PFSK-1 (cell line): ENCODE results near the gene RASSF3.

Experiments
- POLR2AphosphoS5 ChIP-seq: IDR thresholded peaks from 2 replicates; pipeline ENCODE4 v1.6.1; 2012; ENCODE audit warnings: low read depth, mild to moderate bottlenecking, control low read depth, low read length, moderate library complexity
- REST ChIP-seq, 2 experiments: IDR thresholded peaks; 2 replicates each; pipeline versions ENCODE4 v1.6.1 to v1.8.0; 2011 to 2012; ENCODE audit warnings: low read depth in 2 of 2, low read length in 2 of 2, control low read depth in 1 of 2, inconsistent platforms in 1 of 2, mild to moderate bottlenecking in 1 of 2, moderate library complexity in 1 of 2; ENCODE audit not compliant: insufficient read depth in 1 of 2
- SIN3A ChIP-seq: IDR thresholded peaks from 2 replicates; pipeline ENCODE4 v1.6.1; 2012; ENCODE audit warnings: mild to moderate bottlenecking, low read length, moderate library complexity, borderline replicate concordance; ENCODE audit not compliant: insufficient read depth
- TAF1 ChIP-seq: IDR thresholded peaks from 2 replicates; pipeline ENCODE4 v1.6.1; 2012; ENCODE audit warnings: low read length, control low read depth, borderline replicate concordance; ENCODE audit not compliant: insufficient read depth

GRCh38 chr12:64696080-64696741, 85.9 kb downstream of the RASSF3 start:
- no peak for TF ChIP-seq SIN3A
- TF ChIP-seq TAF1, result no peak
- no peak for TF ChIP-seq REST (IDR thresholded peaks at IDR 0.05; ENCODE audit: insufficient read depth in 1 of 2, low read depth in 2 of 2, low read length in 2 of 2)
- no peak for TF ChIP-seq POLR2AphosphoS5
